Ishikawa (cell line): ENCODE measurements around the gene PAQR9.

Source experiments
- CEBPB ChIP-seq: IDR thresholded peaks from 2 replicates; pipeline ENCODE4 v1.6.1; 2012
- CREB1 ChIP-seq: IDR thresholded peaks from 2 replicates; pipeline ENCODE4 v1.6.1; 2012; ENCODE audit warnings: low read depth
- EGR1 ChIP-seq: IDR thresholded peaks from 2 replicates; pipeline ENCODE4 v1.6.1; 2012
- EP300 ChIP-seq: IDR thresholded peaks from 2 replicates; pipeline ENCODE4 v1.6.1; 2012; ENCODE audit warnings: borderline replicate concordance
- FOXM1 ChIP-seq: IDR thresholded peaks from 2 replicates; pipeline ENCODE4 v1.6.1; 2012; ENCODE audit warnings: low read depth, borderline replicate concordance
- NFIC ChIP-seq: IDR thresholded peaks from 2 replicates; pipeline ENCODE4 v1.6.1; 2012
- RAD21 ChIP-seq: IDR thresholded peaks from 2 replicates; pipeline ENCODE4 v1.6.1; 2012; ENCODE audit warnings: low read depth
- TAF1 ChIP-seq: IDR thresholded peaks from 2 replicates; pipeline ENCODE4 v1.6.1; 2012; ENCODE audit warnings: low read depth, mild to moderate bottlenecking
- TCF12 ChIP-seq: IDR thresholded peaks from 2 replicates; pipeline ENCODE4 v1.6.1; 2012; ENCODE audit warnings: low read depth
- TEAD4 ChIP-seq: IDR thresholded peaks from 2 replicates; pipeline ENCODE4 v1.6.1; 2012
- USF1 ChIP-seq: IDR thresholded peaks from 2 replicates; pipeline ENCODE4 v1.6.1; 2012
- YY1 ChIP-seq: IDR thresholded peaks from 2 replicates; pipeline ENCODE4 v1.6.1; 2012; ENCODE audit warnings: low read depth
- ZBTB7A ChIP-seq: IDR thresholded peaks from 2 replicates; pipeline ENCODE4 v1.6.1; 2012; ENCODE audit warnings: low read depth
- TF ChIP-seq, protein P1 (sequence below): IDR thresholded peaks from 2 replicates; pipeline ENCODE4 v1.6.1; 2012
- TF ChIP-seq, protein P2 (sequence below): IDR thresholded peaks from 2 replicates; pipeline ENCODE4 v1.6.1; 2012; ENCODE audit warnings: low read depth, mild to moderate bottlenecking

Gene PAQR9

GRCh38 chr3:142929109-142929508 is 34.4 kb downstream of the PAQR9 start:
- TF ChIP-seq RAD21 (peak; percentile 55; the same call in 1 of the 2 replicates), YY1 (no peak)

DNA sequence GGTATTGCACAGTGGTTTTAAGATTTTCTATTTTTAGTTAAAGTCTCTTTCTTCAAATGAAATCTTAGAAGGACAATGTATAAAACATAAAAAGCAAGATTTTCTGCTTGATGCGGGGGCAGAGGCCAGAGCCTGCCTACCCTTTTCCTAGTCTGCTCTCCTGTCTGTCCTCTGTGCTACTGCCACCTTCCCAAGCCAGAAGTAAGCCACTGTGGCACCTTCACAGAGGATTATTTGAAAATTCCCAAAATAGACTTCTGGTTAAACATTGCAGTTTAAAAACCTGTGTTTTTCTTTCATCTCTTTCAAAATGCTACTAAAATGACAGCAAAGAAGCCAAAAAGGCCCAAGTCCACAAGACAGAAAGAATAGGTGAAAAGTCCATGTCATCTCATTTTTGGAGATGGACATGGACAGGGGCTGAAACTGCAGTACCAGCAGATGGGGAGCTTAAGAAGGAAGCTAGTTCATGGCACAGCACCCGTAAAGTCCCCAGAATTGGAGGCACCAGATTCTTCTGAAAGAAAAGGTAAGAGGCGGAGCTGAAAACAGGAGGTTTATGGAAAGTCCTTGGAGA is 37.0 kb downstream of the PAQR9 start:
- TF ChIP-seq NFIC (no peak), TAF1 (no peak), TCF12 (no peak), RAD21 (no peak), TEAD4 (no peak), ZBTB7A (no peak), CEBPB (no peak), FOXM1 (no peak), EGR1 (no peak), CREB1 (no peak), YY1 (no peak), EP300 (no peak), USF1 (no peak)
- TF ChIP-seq, protein P1, sequence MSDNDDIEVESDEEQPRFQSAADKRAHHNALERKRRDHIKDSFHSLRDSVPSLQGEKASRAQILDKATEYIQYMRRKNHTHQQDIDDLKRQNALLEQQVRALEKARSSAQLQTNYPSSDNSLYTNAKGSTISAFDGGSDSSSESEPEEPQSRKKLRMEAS = no peak

GRCh38 chr3:142925140-142925539 is 38.3 kb downstream of the PAQR9 start:
- TF ChIP-seq NFIC (no peak), TEAD4 (no peak), ZBTB7A (no peak), EGR1 (no peak), USF1 (no peak), TCF12 (no peak), YY1 (no peak), RAD21 (no peak), EP300 (no peak), FOXM1 (no peak), TAF1 (no peak), CEBPB (no peak), CREB1 (no peak)
- TF ChIP-seq, protein P1 = no peak
- TF ChIP-seq, protein P2, sequence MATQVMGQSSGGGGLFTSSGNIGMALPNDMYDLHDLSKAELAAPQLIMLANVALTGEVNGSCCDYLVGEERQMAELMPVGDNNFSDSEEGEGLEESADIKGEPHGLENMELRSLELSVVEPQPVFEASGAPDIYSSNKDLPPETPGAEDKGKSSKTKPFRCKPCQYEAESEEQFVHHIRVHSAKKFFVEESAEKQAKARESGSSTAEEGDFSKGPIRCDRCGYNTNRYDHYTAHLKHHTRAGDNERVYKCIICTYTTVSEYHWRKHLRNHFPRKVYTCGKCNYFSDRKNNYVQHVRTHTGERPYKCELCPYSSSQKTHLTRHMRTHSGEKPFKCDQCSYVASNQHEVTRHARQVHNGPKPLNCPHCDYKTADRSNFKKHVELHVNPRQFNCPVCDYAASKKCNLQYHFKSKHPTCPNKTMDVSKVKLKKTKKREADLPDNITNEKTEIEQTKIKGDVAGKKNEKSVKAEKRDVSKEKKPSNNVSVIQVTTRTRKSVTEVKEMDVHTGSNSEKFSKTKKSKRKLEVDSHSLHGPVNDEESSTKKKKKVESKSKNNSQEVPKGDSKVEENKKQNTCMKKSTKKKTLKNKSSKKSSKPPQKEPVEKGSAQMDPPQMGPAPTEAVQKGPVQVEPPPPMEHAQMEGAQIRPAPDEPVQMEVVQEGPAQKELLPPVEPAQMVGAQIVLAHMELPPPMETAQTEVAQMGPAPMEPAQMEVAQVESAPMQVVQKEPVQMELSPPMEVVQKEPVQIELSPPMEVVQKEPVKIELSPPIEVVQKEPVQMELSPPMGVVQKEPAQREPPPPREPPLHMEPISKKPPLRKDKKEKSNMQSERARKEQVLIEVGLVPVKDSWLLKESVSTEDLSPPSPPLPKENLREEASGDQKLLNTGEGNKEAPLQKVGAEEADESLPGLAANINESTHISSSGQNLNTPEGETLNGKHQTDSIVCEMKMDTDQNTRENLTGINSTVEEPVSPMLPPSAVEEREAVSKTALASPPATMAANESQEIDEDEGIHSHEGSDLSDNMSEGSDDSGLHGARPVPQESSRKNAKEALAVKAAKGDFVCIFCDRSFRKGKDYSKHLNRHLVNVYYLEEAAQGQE = no peak

GRCh38 chr3:142923694-142924093 is 39.8 kb downstream of the PAQR9 start:
- TF ChIP-seq, protein P2 = no peak
- no peak for TF ChIP-seq TAF1
- no peak for TF ChIP-seq ZBTB7A

GRCh38 chr3:142916605-142917004 is 46.9 kb downstream of the PAQR9 start:
- TF ChIP-seq NFIC (no peak), CREB1 (no peak), TAF1 (no peak), ZBTB7A (no peak), TCF12 (no peak), EGR1 (no peak)
- TF ChIP-seq, protein P1 = no peak
- TF ChIP-seq, protein P2 = no peak
